ENCODE data around the gene IL17B.

Gene IL17B, protein sequence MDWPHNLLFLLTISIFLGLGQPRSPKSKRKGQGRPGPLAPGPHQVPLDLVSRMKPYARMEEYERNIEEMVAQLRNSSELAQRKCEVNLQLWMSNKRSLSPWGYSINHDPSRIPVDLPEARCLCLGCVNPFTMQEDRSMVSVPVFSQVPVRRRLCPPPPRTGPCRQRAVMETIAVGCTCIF

DNA sequence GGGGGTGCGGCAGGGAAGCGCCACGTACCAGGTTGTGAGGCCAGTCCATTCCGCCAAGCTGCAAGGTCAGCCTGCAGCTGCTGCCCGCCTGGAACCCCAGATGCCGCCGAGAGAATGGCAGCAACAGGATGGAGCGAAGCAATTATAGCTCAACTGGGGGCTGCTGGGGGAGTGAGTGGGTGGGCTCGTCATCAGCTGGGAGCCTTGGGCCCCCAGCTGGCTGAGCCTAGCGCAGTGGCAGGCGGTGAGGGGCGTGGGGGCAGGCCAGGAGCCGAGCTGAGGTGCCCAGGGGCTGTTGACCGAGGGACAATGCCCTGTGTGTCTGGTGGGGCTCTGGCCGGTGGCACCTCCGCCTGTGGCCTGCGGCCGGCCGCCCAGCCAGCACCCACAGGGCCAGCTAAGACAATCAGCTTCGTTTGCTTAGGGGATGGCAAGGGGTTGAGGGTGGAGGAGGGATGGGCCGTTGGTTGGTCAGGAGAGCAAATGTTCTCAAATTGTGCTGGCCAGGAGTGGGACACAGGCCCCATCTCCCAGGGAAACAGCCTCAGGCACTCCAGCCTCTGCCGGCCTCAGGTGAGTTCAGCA, at the start of gene IL17B:
TSS of gene IL17B (minus strand) at position 116 of the 585 bp plus-strand sequence. CDS start at position 49, 67 bp downstream.
- no peak for DNase-seq

DNA sequence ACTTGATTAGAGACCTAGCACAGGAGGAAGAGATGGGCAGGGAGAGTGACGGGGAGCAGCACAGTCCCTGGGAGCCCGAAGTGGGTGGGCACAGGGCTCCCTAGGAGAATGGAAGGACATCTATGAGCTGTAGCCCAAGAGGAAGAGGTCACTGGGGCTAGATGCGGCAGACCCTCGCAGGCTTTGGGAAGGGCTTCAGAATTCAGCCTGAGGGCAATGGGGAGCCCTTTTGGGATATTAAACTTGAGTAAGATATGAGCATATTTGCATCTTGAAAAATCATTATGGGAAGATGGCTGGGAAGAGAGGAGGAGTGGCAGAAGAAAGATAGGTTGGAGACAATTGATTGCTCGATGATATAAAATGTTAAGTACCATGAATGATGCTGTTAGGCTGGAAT, 48.9 kb upstream of the IL17B start:
- DNase-seq, result no peak

DNA sequence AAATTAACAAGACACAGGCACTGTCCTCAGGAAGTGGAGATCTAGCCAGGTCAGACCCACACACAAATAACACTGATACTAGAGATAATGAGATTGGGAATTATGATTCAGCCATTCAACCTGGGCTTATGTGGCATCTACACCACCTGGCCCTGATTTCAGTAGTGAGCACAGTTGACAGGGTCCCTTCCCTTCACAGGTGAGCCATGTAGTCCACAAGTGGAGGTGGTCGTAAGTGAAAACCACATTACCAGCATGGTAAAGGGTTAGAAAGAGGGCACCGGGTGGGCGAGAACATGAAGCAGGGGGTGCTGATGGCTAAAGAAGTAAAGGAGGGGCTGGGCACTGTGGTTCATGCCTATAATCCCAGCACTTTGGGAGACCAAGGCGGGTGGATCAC, 48.3 kb upstream of the IL17B start:
- DNase-seq, result no peak

DNA sequence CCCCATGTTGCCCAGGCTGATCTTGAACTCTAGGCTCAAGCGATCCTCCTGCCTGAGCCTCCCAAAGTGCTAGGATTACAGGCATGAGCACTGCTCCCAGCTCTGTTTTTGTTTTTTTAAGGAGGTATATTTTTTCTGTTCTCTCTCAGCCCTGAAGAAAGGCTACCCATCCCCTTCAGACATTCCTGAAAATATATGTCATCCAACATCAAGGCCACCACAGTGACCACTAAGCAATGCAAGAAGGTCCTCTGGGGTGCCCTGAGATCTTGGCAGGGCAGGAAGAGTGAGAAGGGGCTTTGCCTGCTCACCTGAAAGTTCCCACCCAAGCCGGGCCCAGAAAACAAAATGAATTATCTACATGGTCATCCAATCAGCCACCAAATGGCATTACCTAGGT, 47.8 kb upstream of the IL17B start:
- no peak for DNase-seq

DNA sequence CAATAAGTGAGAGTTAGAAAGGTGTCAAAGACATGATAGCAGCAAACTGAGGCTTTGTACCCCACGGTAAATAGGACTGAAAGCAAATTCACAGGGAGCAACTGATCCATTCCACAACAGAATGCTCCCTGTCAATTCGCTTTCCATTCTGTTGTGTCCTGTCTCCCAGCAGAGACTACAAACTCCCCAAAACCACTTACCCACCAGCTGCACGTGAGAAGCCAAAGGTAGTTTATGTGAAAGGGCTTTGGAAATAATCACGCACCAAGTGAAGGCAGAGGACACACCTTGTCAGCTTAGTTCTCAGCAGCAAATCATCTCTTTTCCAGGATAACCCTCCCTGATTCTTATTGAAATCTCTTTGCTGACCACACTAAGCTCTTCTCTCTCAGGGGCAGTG, 46.6 kb upstream of the IL17B start:
- DNase-seq, result no peak

DNA sequence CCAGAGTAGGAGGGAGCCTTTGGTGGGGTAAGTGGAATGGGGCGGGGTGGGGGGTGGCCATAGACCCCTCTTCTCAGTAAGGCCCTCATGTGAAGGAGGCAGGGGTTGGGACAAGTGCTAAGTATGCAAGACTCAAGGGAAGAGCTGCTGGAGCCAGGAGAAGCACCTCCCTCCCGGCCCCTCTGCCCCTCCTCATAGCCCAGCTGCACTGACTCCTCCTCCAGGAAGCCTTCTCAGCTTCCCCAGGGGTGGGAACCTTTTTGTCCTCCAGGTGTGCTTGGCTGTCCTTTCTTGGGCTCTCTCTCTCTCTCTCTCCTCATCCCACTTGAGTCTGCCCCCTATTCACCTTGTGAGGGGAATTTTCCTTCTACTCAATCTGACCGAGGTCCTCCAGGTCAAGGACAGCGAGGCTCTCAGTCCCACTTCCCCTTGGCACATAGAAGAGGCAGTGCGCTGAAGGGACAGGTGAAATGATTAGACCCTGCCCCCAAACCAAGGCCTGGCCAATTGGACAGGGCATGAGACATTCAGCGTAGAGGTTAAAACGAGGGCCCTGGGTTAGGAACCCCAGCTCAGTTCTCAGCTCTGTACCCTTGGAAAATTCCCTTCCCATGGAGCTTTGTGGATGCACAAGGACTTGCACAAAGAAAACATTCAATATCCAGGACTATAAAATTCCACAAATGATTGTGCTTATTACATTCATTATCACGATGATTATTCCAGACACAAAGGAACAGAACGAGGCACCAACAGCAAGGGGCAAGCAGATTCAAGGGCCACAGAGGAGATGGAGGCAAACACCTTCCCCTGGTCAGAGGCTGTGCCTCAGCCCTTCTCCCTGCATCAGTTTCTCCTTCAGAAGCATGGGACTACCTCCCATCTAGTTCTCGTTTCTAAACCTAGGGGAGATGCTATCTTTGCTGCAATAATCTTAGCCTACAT, 45.6 kb upstream of the IL17B start:
- no peak for DNase-seq

DNA sequence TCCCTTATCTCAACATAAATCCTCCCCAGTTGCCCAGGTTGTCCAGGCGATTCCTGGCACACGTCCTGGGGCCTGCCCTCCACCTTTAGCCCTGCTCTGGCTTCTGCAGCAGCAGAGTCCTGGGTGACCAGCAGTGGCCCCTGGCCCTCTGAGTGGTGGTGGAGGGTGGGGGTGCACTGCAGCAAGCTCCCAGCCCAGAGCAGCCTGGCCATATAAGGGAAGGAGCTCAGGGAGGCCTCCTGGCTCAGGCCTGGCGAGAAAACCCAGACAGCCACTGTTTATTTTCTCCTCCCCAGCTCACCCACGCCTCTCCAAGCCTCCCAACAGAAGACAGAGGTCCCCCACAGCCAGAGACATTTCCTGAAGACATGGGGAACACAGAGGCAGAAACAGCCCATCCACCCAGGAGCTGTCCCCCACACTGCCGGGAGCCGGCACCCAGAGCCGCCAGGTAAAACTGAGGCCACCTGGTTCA, 44.7 kb upstream of the IL17B start:
- DNase-seq, result no peak

DNA sequence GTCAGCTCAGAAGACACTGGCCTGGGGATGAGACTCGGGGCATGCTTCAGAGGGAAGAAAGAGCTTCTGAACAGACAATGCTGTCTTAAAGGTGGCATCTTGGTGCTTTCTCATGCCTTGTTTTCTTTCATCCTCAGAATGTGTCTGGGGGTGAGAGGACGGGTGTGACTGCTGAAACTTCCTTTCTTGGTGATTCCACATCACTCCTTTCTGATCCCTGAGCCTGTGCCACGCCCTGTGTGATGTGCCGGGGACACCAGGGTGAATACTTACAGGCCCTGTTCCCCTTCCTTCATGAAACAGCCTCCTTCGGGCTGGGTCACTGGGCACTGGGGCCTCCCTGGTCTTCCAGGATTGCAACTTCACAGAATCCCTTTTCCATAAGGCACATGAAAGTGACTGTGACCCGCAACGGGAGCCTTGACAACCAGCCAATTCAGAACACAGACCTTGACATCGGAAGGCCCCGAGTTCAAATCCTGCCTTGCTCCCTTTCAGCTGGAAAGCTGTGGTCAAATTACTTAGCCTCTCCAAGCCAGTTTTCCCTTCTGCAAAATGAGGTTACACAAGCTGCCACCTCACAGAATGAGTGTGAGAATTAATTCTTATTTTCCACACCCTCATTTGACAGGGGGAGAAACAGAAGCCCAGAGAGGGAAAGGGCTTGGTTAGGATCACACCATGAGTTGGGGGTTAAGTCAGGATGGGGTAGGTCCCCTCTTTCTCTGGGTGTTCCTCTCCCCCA, 44.1 kb upstream of the IL17B start:
- DNase-seq, result no peak

DNA sequence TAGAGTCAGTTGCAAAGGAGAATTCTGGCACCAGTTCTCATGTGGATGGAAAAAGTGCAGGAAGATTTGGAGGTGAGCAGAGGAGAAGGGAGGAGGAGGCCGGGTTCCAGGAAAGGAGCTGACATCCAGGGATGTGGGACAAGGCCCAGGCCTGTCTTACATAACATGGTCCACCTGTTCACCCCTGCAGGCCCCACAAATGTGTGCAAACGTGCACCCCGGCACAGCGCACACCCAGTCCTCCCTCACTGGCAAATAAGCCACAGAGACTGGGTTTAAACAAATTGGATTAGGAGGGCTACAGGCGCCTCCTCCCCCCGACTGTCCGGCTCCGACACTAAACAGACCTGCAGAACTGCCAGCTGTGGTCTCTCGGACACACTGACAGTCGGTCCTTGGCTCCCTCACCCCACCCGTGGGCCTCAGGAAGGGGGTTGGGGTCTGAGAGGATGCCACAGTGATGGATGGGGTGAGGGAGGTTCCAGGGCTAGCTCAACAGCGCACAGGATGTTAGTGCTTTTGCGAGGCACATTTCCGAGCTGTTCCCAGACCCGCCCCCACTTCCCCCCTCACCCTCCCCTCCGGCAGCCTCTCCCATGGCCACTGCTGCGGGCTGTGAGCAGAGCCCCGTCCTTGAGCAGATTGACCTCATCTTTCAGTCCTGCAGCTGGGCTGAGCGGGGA, 43.4 kb upstream of the IL17B start:
- no peak for DNase-seq

DNA sequence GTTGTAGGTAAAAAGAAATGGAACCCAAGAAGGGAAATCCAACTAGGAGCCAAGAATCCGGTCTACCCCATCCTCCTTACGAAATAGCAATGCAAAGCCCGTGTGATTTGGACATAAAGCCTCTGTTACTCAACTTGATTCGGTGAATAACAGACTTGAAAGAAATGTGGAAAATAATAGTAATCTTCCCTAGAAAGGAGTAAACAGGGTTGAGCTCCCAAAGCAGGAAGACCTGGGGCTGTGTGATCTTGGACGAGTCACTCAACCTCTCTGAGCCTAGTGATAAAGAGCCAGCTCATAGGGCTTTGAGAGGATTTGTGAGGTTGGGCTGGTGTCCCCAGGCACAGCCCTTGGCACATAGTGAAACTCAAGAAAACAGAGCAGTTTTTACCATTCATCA, 42.7 kb upstream of the IL17B start:
- DNase-seq, result no peak

DNA sequence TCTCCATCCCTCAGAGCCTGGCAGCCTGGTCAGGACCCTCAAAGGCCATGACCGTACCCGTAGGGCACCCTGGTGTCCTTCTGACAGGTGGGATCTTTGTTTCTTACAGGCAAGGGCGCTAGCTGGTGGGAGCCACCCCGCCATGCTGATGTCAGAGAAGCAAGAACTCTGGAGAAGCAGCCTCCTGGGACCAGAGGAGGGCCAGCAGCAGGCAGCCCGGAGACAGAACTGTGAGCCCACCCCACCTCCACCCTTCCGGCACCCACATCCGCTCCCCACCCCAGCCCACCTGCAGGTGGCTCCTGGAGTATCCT, 42.2 kb upstream of the IL17B start:
- DNase-seq, result no peak

DNA sequence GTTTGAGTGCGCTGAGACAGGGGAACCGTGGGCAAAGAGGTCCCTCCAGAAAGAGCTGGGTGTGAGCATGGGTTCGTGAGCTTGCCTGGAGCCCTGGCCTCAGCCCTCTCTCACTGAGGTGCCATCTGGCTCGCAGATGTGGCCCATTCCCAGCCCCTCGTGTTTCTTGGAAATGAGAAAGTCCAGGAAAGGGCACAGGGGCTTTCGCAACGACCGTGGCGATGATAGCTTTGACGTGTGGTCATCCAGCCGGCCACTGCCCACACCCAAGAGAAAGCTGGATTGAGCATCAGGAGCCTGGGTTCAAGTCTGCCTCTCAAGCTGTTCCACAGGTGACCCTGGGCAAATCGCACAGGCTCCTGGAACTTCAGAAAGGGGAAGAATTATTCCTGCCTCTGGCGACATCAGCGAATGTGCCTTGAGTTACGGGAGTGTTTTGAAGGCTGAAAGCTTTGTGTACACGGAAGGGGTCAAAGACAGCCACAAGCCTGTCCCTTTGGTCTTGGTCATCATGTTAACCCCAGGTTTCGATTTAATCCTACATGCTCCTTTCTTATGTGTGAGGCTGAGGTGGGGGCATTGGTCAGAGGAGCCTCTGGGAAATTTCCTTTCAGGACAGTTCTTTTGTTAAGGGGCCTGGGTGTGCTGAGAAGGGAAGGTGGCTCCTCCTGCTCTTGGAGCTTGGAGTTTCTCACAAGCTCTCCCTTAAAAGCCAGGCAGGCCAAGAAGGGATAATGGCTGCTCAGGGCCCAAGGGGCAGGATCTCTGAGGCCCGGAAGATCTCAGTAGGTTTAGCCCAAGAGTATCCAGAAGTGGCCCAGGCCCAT, 41.7 kb upstream of the IL17B start:
- no peak for DNase-seq

DNA sequence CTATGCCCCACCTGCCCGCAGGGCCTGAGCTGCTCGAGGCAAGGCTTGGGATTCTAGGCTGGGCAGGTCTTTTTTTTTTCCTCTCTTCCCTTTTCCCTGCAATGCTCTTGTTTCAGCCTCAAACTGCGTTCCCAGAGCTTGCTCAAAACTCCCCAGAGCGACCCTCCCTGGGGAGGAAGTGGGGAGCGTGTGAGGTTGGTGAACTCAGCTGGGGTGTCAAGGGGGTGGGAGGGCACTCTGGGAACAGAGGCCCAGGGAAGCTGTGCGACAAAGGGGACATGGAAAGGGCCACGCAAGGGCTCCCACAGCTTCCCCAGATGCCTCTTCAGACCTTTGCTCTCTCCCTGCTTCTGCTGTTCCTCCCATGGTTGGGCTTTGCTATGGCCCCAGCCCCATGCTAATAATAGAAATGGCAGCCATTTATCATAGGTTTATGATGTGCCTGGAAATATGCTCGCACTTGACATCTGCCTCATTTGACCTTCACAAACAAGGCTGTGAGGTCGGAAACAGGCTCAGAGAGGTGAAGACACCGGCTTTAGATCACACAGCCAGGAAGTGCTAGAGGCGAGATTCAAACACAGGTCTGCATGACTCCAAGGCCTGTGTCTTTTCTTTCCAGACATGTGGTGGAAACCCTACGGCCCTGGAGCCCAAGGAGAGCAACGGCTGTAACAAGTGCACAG, 40.9 kb upstream of the IL17B start:
- no peak for DNase-seq

DNA sequence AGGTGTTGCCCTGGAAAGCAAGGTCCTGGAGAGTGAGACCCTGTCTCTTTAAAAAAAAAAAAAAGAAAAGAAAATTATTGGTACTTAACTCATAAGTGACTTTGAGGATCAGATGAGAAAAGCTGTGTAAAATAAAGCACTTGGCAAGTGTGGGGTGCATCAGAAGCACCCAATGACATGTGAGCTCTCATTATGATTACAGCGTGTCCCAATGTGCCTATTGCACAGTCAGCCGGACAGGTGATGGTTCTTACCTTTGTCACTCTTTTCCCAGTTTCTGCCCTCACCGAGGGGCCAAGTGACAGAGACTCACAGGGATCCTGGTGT, 40.4 kb upstream of the IL17B start:
- no peak for DNase-seq

DNA sequence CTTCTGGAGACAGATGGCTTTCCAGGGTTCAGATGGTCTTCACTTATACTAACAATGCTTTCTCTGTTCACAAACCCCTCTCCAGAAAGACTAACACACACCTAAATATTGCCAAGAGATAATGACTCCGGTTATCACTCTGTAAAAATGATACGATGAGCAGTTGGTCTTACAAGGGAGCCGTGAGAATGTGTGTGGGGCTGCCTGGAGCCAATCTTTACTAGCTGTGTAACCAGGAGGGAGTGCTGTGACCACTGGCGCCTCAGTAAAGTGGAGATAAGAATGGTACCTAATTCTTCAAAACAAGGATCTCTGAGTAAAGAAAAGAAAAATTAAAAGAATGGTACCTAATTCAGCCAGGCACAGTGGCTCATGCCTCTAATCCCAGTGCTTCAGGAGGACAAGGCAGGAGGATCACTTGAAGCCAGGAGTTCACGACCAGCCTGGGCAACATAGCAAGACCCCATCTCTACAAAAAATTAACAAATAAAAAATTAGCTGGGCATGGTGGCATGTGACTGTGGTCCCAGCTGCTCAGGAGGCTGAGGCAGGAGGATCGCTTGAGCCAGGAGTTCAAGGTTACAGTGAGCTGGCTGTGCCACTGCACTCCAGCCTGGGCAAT, 39.9 kb upstream of the IL17B start:
- no peak for DNase-seq

DNA sequence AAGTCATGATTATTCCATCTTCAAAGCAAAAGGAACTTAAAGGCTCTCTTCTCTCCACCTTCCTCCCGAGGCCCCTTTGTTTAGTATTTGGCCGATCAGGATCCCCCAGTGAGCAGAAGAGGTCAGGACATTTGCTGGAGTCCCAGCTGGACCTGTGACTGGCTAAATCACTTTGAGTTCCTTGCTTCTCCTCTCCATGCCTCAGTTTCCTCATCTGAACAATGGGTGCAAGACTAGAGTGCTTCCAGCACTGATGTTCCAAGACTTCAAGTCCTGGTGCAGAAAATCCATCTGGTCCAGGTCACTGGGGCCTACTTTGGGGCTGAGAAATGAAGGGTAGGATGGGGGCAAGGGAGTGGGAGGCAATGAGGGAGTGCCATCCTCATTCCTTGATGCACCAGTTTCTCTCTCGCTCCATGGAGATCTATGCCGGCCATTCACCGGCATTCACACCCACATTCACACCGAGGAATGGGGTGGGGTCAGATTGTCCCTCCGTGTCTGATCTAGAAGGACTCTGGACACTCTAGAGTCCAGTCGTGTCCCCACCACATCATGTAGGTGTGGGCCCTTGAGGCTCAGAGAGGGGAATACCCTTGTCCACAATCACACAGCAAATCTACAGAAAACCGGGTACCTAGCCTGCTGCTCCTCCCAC, 38.7 kb upstream of the IL17B start:
- no peak for DNase-seq

DNA sequence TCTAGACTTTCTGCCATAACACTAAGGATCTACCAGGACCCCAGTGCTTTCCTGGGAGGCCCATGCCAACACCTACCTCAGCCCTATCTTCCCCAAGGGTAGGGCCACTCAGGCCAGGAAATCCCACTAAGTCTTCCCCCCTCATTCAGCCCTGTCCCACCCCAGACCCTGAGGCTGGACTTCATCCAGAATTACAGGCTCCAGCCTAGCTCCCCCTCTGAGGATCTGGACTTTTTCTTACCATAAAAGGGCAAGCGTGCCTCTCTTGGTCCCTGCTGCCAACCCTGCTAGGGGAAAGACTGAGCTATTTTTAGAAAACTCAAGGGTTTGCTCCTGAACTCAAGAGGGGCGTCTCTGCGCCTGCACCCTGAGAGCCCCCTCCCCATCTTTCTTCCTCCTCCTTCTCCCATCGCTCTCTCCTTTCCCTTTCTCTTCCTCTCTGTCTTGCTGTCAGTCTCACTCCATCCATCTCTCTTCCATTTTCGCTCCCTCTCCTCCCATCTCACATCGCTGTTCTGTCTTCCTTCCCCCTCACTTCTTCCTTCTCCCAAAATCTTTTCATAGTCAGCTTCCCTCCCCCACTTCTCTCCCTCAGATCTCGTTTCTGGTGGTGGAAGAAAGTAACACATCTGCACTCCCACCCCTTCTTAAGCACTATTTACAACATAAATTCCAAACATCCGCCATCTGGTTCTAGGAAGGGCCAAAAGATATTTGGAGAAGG, 38.1 kb upstream of the IL17B start:
- no peak for DNase-seq

DNA sequence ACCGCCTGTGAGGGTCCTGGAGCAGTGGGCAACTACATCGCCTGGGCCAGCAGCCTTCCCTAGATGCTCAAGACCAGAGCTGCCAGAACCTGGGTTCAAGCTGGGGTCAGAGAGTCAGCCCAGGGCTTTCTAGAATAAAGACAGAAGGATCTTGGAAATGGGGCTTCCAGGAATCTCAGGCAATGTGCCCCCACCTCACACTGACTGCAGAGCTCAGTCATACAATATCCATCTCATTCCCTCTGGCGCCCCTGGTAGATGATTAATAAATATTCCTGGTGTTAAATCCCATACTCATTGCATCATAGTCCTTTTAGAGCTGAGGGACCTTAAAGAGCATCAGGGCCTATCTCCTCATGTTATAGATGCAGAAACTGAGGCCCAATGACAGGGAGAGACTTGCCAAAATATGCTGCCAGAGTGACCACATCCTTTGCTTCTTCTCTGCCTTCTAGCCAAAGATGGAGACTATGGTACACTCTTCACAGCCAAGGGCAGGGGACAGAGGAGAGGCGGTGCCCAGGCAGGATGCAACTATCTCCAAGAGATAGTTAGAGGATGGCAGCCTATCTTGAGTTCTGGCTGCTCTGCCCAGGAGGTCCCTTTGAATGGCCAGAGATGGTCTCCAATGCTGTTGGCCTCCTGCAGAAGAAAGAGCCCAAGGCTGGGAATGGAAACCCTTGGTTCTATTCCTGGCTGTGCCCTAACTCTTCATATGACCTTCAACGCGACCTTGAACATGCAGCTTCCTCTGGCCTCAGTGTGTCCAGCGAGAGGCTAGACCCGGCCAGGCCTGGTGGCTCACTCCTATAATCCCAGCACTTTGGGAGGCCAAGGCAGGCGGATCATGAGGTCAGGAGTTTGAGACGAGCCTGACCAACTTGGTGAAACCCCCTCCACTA, 36.2 kb upstream of the IL17B start:
- DNase-seq, result no peak

All from NCI-H526 (cell line).